SK-N-SH treated with all-trans-retinoic acid at 6 μM for 48 hours (cell line): ENCODE results near the gene ANKRD44.
A peak's percentile ranks its signal among the peaks of the same experiment; 100 is the strongest.

Experiments used
- ATAC-seq: fragments of 200-7000 bp; cut with Tn5 transposase; 3 replicates; pipeline ENCODE4 v1.9.1; 2020; ENCODE audit warnings: mild to moderate bottlenecking, moderate library complexity
- ARNTL ChIP-seq: fragments of 450-650 bp; formaldehyde crosslinking; IDR thresholded peaks from 2 replicates; pipeline ENCODE4 v1.5.0; 2020; ENCODE audit warnings: low read depth, mild to moderate bottlenecking, moderate library complexity, borderline replicate concordance
- BACH2 ChIP-seq: fragments of 250-450 bp; sonication (Bioruptor Pico); IDR thresholded peaks from 2 replicates; pipeline ENCODE4 v1.9.0; 2021; ENCODE audit warnings: mild to moderate bottlenecking, borderline replicate concordance
- CREB5 ChIP-seq: fragments of 250-450 bp; sonication (Bioruptor Pico); IDR thresholded peaks from 2 replicates; pipeline ENCODE4 v1.5.1; 2020; ENCODE audit warnings: low read depth, mild to moderate bottlenecking, moderate library complexity
- CSDC2 ChIP-seq: fragments of 250-450 bp; sonication (Bioruptor Pico); IDR thresholded peaks from 2 replicates; pipeline ENCODE4 v1.5.0; 2020; ENCODE audit warnings: mild to moderate bottlenecking, moderate library complexity
- CSRNP3 ChIP-seq: fragments of 250-450 bp; sonication (Bioruptor Pico); IDR thresholded peaks from 2 replicates; pipeline ENCODE4 v1.5.1; 2021; ENCODE audit warnings: mild to moderate bottlenecking, moderate library complexity
- ESRRG ChIP-seq: fragments of 250-450 bp; sonication (Bioruptor Pico); IDR thresholded peaks from 2 replicates; pipeline ENCODE4 v1.6.1; 2021; ENCODE audit warnings: mild to moderate bottlenecking
- GLIS3 ChIP-seq: fragments of 250-450 bp; sonication (Bioruptor Pico); IDR thresholded peaks from 2 replicates; pipeline ENCODE4 v1.5.0; 2020; ENCODE audit warnings: mild to moderate bottlenecking, moderate library complexity
- ISL1 ChIP-seq: fragments of 250-450 bp; sonication (Bioruptor Pico); IDR thresholded peaks from 2 replicates; pipeline ENCODE4 v2.1.2; 2022; ENCODE audit warnings: mild to moderate bottlenecking, moderate library complexity
- PATZ1 ChIP-seq: fragments of 250-450 bp; sonication (Bioruptor Pico); IDR thresholded peaks from 2 replicates; pipeline ENCODE4 v1.8.0; 2020; ENCODE audit warnings: mild to moderate bottlenecking, moderate library complexity, borderline replicate concordance
- POU6F1 ChIP-seq: fragments of 250-450 bp; sonication (Bioruptor Pico); IDR thresholded peaks from 2 replicates; pipeline ENCODE4 v1.8.0; 2021; ENCODE audit warnings: low read depth, mild to moderate bottlenecking, moderate library complexity, borderline replicate concordance
- PPARA ChIP-seq: fragments of 250-450 bp; sonication (Bioruptor Pico); IDR thresholded peaks from 2 replicates; pipeline ENCODE4 v1.5.0; 2020; ENCODE audit warnings: mild to moderate bottlenecking, borderline replicate concordance
- RARB ChIP-seq: fragments of 250-450 bp; sonication (Bioruptor Pico); IDR thresholded peaks from 2 replicates; pipeline ENCODE4 v1.8.0; 2021; ENCODE audit warnings: mild to moderate bottlenecking, moderate library complexity
- SNAI2 ChIP-seq: fragments of 250-450 bp; sonication (Bioruptor Pico); IDR thresholded peaks from 2 replicates; pipeline ENCODE4 v1.5.0; 2020; ENCODE audit warnings: mild to moderate bottlenecking, moderate library complexity
- TCF4 ChIP-seq: fragments of 250-450 bp; sonication (Bioruptor Pico); IDR thresholded peaks from 2 replicates; pipeline ENCODE4 v1.8.0; 2021; ENCODE audit warnings: mild to moderate bottlenecking, moderate library complexity, borderline replicate concordance
- TOX ChIP-seq: fragments of 250-450 bp; sonication (Bioruptor Pico); IDR thresholded peaks from 2 replicates; pipeline ENCODE4 v1.8.0; 2021; ENCODE audit warnings: mild to moderate bottlenecking, moderate library complexity, borderline replicate concordance
- TSHZ2 ChIP-seq: fragments of 250-450 bp; sonication (Bioruptor Pico); IDR thresholded peaks from 2 replicates; pipeline ENCODE4 v1.5.0; 2020; ENCODE audit warnings: mild to moderate bottlenecking, moderate library complexity
- ZC3H10 ChIP-seq: fragments of 250-450 bp; sonication (Bioruptor Pico); IDR thresholded peaks from 2 replicates; pipeline ENCODE4 v1.5.1; 2021; ENCODE audit warnings: mild to moderate bottlenecking, moderate library complexity
- ZFP3 ChIP-seq: fragments of 250-450 bp; sonication (Bioruptor Pico); IDR thresholded peaks from 2 replicates; pipeline ENCODE4 v1.5.0; 2020; ENCODE audit warnings: mild to moderate bottlenecking, moderate library complexity
- ZFP30 ChIP-seq: fragments of 450-650 bp; formaldehyde crosslinking; IDR thresholded peaks from 2 replicates; pipeline ENCODE4 v1.5.0; 2022; ENCODE audit warnings: mild to moderate bottlenecking, moderate library complexity
- ZNF565 ChIP-seq: fragments of 450-650 bp; formaldehyde crosslinking; conservative IDR thresholded peaks from 2 replicates; pipeline ENCODE4 v1.5.0; 2020; ENCODE audit warnings: low read depth, mild to moderate bottlenecking, moderate library complexity
- ZNF8 ChIP-seq: fragments of 450-650 bp; formaldehyde crosslinking; IDR thresholded peaks from 2 replicates; pipeline ENCODE4 v1.5.0; 2020; ENCODE audit warnings: mild to moderate bottlenecking, moderate library complexity

The ANKRD44 gene

GRCh38 chr2:197085665-197086064 is 224.9 kb downstream of the ANKRD44 start (continued):
- TF ChIP-seq PPARA (CRISPR knock-in tag) (no peak), BACH2 (CRISPR knock-in tag) (no peak), CSDC2 (no peak)

GRCh38 chr2:197081294-197081693 is 229.3 kb downstream of the ANKRD44 start:
- no peak for ATAC-seq
- TF ChIP-seq ZFP30 (CRISPR knock-in tag) (no peak), ZC3H10 (no peak), ZNF565 (no peak), TOX (no peak)
- TF ChIP-seq, all 23 proteins: peak for 0

- TF ChIP-seq RARB (CRISPR knock-in tag) (no peak), PPARA (CRISPR knock-in tag) (no peak)
- ATAC-seq = peak; percentile 28
These were observed 229.9 kb downstream of the ANKRD44 start for GRCh38 chr2:197080578-197081216.

GRCh38 chr2:197079832-197080555 is 230.6 kb downstream of the ANKRD44 start:
- peak; percentile 77 for ATAC-seq
- TF ChIP-seq RARB (CRISPR knock-in tag) (no peak), ZC3H10 (peak; percentile 70; the same call in 1 of the 2 replicates), TCF4 (CRISPR knock-in tag) (peak; percentile 68; the same call in 1 of the 2 replicates), ISL1 (CRISPR knock-in tag) (peak; percentile 90), ZNF8 (no peak; the same call in 1 of the 2 replicates), PPARA (CRISPR knock-in tag) (no peak), GLIS3 (no peak), PATZ1 (CRISPR knock-in tag) (0 out of 2 replicates have a peak, but pooled peaks have one; percentile 9), CREB5 (CRISPR knock-in tag) (peak; percentile 86), POU6F1 (CRISPR knock-in tag) (no peak), ZNF565 (no peak), SNAI2 (CRISPR knock-in tag) (0 out of 2 replicates have a peak, but pooled peaks have one; percentile 38), BACH2 (CRISPR knock-in tag) (no peak), CSRNP3 (CRISPR knock-in tag) (0 out of 2 replicates have a peak, but pooled peaks have one; percentile 52)

GRCh38 chr2:197079414-197079813 is 231.2 kb downstream of the ANKRD44 start:
- peak; percentile 75 for ATAC-seq
- TF ChIP-seq ZFP3 = no peak

- ATAC-seq = no peak
- TF ChIP-seq ESRRG (CRISPR knock-in tag) = no peak
- TF ChIP-seq SNAI2 (CRISPR knock-in tag) = no peak
- TF ChIP-seq RARB (CRISPR knock-in tag) = no peak
- no peak for TF ChIP-seq TOX
- TF ChIP-seq CSRNP3 (CRISPR knock-in tag) = no peak
- TF ChIP-seq ARNTL (CRISPR knock-in tag) = no peak
- TF ChIP-seq ZC3H10 = no peak
- no peak for TF ChIP-seq ZNF8
- no peak for TF ChIP-seq TSHZ2 (CRISPR knock-in tag)
- no peak for TF ChIP-seq CSDC2
These were observed 232.0 kb downstream of the ANKRD44 start for GRCh38 chr2:197078535-197078934.
